Sigmoid colon (tissue), 7 donors: ENCODE data around the gene FYN. TPM values are rescaled to one million over a fixed set of nuclear protein-coding genes. Genes with fewer than 3 reads are reported as not detected.
"Not testable (repeated sequence)": the region's sequence is repeated elsewhere in the genome, so short reads cannot be mapped to it uniquely, and the experiment has no call there.

Experiments used
- DNase-seq: peaks from one replicate; pipeline ENCODE4 v3.0.0-alpha.2; 2019
- H3K27ac ChIP-seq, 4 donors: fragments of 200-600 bp; sonication (generic); one replicate each; pipeline ENCODE4 v1.5.1; 2016 to 2019; ENCODE audit warnings: mild to moderate bottlenecking in 1 of 4
- H3K27me3 ChIP-seq, 3 donors: fragments of 200-600 bp; sonication (generic); one replicate each; pipeline ENCODE4 v1.5.1; 2019; ENCODE audit warnings: mild to moderate bottlenecking in 1 of 3
- H3K36me3 ChIP-seq, 4 donors: fragments of 200-600 bp; sonication (generic); one replicate each; pipeline ENCODE4 v1.5.1; 2016 to 2019
- H3K4me1 ChIP-seq, 4 donors: fragments of 200-600 bp; sonication (generic); one replicate each; pipeline ENCODE4 v1.5.1; 2017 to 2019
- H3K4me3 ChIP-seq, 4 donors: fragments of 200-600 bp; sonication (generic); one replicate each; pipeline ENCODE4 v1.5.1; 2017 to 2019; ENCODE audit warnings: mild to moderate bottlenecking in 2 of 4, moderate library complexity in 1 of 4
- H3K9me3 ChIP-seq, 4 donors: fragments of 200-600 bp in 3 of 4; sonication (generic) in 3 of 4; one replicate each; pipeline versions ENCODE4 v1.5.1 to v1.6.1; 2013 to 2019
- CTCF ChIP-seq, 4 experiments: fragments of 450-650 bp in 3 of 4; fragments of 200-600 bp in 1 of 4; IDR thresholded peaks; one replicate each; pipeline ENCODE4 v1.5.1; 2016 to 2019; ENCODE audit warnings: antibody characterized with exemption in 4 of 4, mild to moderate bottlenecking in 3 of 4, moderate library complexity in 2 of 4
- EP300 ChIP-seq, 4 donors: sonication (generic); formaldehyde crosslinking; IDR thresholded peaks; one replicate each; pipeline ENCODE4 v1.6.1; 2017; ENCODE audit warnings: antibody characterized with exemption in 4 of 4
- POLR2A ChIP-seq, 2 donors: fragments of 450-650 bp; IDR thresholded peaks; one replicate each; pipeline ENCODE4 v1.6.1; 2016; ENCODE audit warnings: antibody characterized with exemption in 2 of 2, mild to moderate bottlenecking in 2 of 2, moderate library complexity in 2 of 2
- POLR2AphosphoS5 ChIP-seq, 4 donors: sonication (generic); formaldehyde crosslinking; IDR thresholded peaks; one replicate each; pipeline ENCODE4 v1.6.1; 2017; ENCODE audit warnings: antibody characterized with exemption in 4 of 4
- WGBS, 2 donors: extraction: QIAGEN DNeasy Blood & Tissue Kit; methylation state at CpG; one replicate each; pipeline ENCODE4 v1.1.7; 2013; 5-methylcytosine and 5-hydroxymethylcytosine counted together
- intact Hi-C: fragments of 100-400 bp; cut with DNase I; formaldehyde crosslinking; loops from one replicate; pipeline ENCODE4 v1.15.1; 2023
- polyA plus RNA-seq, 3 donors: library from polyadenylated mRNA; stranded (reverse); fragments of 200-250 nt; gene quantifications; one replicate each; pipeline ENCODE4 v1.2.3, GENCODE V29; 2013
- total RNA-seq, 4 donors: library from RNA; depleted of rRNA; stranded (reverse); fragments of >200 nt; gene quantifications; one replicate each; pipeline ENCODE4 v1.1.0, GENCODE V29; 2016
- donor health status: healthy with polysubstance abuse.
- donor health status: Bipolar disorder and iron deficiency.
- donor health status: healthy.

Gene FYN
- total and polyA plus RNA-seq, 7 donors: 2.3 to 81.4 (median 56.9) TPM

GRCh38 chr6:111894951-111895350, 21.7 kb upstream of the FYN start:
- WGBS, 2 donors: 87 to 91% methylated on average over 1 of the region's 1 CpG
- no peak overlapping the region for H3K4me3 ChIP-seq
- intact Hi-C loops: no loop called here
- H3K27me3 ChIP-seq: no peaks in the 10 kb centered on the region
- H3K27ac ChIP-seq: no peak overlapping the region
- no peaks in the 10 kb centered on the region for H3K4me1 ChIP-seq
- no peak for DNase-seq
- no peaks in the 10 kb centered on the region for H3K36me3 ChIP-seq
- H3K9me3 ChIP-seq: no peaks in the 10 kb centered on the region
- TF ChIP-seq POLR2A (IDR thresholded peaks at IDR 0.05): no peak
- TF ChIP-seq POLR2AphosphoS5 (IDR thresholded peaks at IDR 0.05): no peak
- no peak for TF ChIP-seq EP300 (IDR thresholded peaks at IDR 0.05)
- TF ChIP-seq CTCF (IDR thresholded peaks at IDR 0.05): no peak

GRCh38 chr6:111894272-111894671, 21.0 kb upstream of the FYN start:
- Histone ChIP-seq H3K27me3 (no peaks in the 10 kb centered on the region), H3K4me1 (no peaks in the 10 kb centered on the region), H3K27ac (no peak overlapping the region), H3K9me3 (no peaks in the 10 kb centered on the region), H3K36me3 (no peaks in the 10 kb centered on the region), H3K4me3 (no peak overlapping the region)
- WGBS, 2 donors: 86 to 93% methylated on average over 2 of the region's 2 CpGs
- no peak for DNase-seq
- TF ChIP-seq CTCF (IDR thresholded peaks at IDR 0.05) (no peak), POLR2AphosphoS5 (IDR thresholded peaks at IDR 0.05) (no peak), EP300 (IDR thresholded peaks at IDR 0.05) (no peak), POLR2A (IDR thresholded peaks at IDR 0.05) (no peak)
- intact Hi-C loops: no loop called here

GRCh38 chr6:111892431-111892830, 19.2 kb upstream of the FYN start:
- 51 to 84% methylated on average over 4 of the region's 4 CpGs for WGBS, 2 donors
- Histone ChIP-seq H3K9me3 (no peaks in the 10 kb centered on the region), H3K4me1 (no peaks in the 10 kb centered on the region), H3K27me3 (no peaks in the 10 kb centered on the region), H3K4me3 (no peak overlapping the region), H3K36me3 (no peaks in the 10 kb centered on the region), H3K27ac (no peak overlapping the region)
- DNase-seq: no peak
- TF ChIP-seq EP300 (IDR thresholded peaks at IDR 0.05): no peak
- TF ChIP-seq CTCF (IDR thresholded peaks at IDR 0.05): no peak
- no peak for TF ChIP-seq POLR2A (IDR thresholded peaks at IDR 0.05)
- no peak for TF ChIP-seq POLR2AphosphoS5 (IDR thresholded peaks at IDR 0.05)
- intact Hi-C loops: no loop called here

DNA sequence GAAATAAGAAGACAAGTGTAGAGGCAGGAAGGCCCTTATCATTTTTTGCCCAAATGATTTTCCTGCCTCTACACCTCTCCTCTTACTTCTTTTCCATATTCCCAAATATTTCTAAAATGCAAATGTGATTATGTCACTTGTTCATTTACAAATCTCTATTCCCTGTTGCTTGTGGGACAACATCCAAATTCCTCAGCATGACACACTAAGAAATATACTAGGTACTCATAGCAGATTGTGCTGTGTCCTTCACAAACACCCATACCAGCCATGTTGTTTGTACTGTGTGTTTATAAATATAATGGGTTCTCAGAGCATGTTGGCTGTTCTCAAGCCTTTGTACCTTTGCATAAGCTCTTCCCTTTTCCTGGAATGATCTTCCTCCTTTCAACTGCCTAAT, 17.7 kb upstream of the FYN start:
- no peaks in the 10 kb centered on the region for H3K36me3 ChIP-seq
- no peak overlapping the region for H3K27ac ChIP-seq
- DNase-seq: no peak
- TF ChIP-seq CTCF (IDR thresholded peaks at IDR 0.05) (no peak), EP300 (IDR thresholded peaks at IDR 0.05) (no peak), POLR2AphosphoS5 (IDR thresholded peaks at IDR 0.05) (no peak), POLR2A (IDR thresholded peaks at IDR 0.05) (no peak)
- H3K9me3 ChIP-seq: no peaks in the 10 kb centered on the region
- no peaks in the 10 kb centered on the region for H3K27me3 ChIP-seq
- no peaks in the 10 kb centered on the region for H3K4me1 ChIP-seq
- H3K4me3 ChIP-seq: no peak overlapping the region
- intact Hi-C loops: no loop called here

DNA sequence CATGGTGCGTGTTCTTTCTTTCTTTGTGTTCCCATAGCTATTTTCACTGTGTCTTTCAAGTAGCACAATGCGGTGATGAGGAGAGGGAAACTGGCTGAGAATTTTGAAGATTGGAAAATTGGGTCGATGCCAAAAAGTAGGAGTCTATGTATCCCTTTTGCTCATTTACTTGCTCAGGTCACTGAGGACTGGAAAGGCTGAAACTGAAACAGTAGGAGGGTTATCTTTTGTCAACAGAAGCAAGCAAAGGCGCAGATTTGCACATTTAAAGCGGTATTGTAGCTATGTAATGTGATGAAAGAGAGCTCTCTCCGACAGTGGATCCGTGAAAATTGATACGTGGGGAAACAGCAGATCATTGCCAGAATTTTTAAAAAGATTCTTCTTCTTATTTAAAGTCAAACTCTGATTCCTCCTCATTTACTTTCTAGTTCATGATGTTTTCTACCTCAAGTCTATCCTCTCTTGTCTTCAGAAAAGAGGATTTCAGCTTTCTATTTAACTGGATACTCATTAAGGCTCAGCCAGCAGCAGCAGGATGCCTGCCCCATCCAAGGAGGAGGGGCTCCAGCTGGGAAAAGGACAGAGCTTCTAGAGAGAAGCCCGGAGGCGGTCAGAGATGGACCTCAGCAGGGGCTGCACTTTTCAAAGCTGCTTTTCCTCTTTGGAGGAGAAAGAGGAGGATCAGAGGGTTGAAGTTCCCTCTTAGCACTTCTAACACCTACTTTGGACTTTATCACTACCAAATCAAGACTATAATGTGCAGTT, 15.9 kb upstream of the FYN start:
- H3K27ac ChIP-seq: no peak overlapping the region

GRCh38 chr6:111886793-111887192, 13.5 kb upstream of the FYN start:
- DNase-seq, H3K27ac ChIP-seq: not testable (repeated sequence)
- WGBS, 2 donors: 88 to 93% methylated on average over 2 of the region's 2 CpGs

More for the DNA sequence above, 15.9 kb upstream of the FYN start:
- DNase-seq: no peak
- H3K9me3 ChIP-seq: no peaks in the 10 kb centered on the region
- H3K27me3 ChIP-seq: no peaks in the 10 kb centered on the region
- 30 to 49% methylated on average over 10 of the region's 10 CpGs for WGBS, 2 donors
- no peaks in the 10 kb centered on the region for H3K36me3 ChIP-seq
- TF ChIP-seq EP300 (IDR thresholded peaks at IDR 0.05): no peak
- TF ChIP-seq CTCF (IDR thresholded peaks at IDR 0.05): no peak
- TF ChIP-seq POLR2AphosphoS5 (IDR thresholded peaks at IDR 0.05): no peak
- no peak for TF ChIP-seq POLR2A (IDR thresholded peaks at IDR 0.05)
- no peaks in the 10 kb centered on the region for H3K4me1 ChIP-seq
- H3K4me3 ChIP-seq: peak overlapping the region in 3 of 4 donors; percentile 6 to 14 (median 13)
- intact Hi-C loops: no loop called here

More at GRCh38 chr6:111886793-111887192, 13.5 kb upstream of the FYN start:
- H3K27me3 ChIP-seq, H3K4me1 ChIP-seq, H3K9me3 ChIP-seq, intact Hi-C loops, H3K36me3 ChIP-seq, H3K4me3 ChIP-seq: not testable (repeated sequence)
